Stromal cell of bone marrow (primary cell): ENCODE data around the gene SRSF3.

ENCODE experiments used
- DNase-seq: peaks from one replicate; pipeline ENCODE4 v3.0.0-alpha.2; 2012; ENCODE audit warnings: low read depth

Gene SRSF3

DNA sequence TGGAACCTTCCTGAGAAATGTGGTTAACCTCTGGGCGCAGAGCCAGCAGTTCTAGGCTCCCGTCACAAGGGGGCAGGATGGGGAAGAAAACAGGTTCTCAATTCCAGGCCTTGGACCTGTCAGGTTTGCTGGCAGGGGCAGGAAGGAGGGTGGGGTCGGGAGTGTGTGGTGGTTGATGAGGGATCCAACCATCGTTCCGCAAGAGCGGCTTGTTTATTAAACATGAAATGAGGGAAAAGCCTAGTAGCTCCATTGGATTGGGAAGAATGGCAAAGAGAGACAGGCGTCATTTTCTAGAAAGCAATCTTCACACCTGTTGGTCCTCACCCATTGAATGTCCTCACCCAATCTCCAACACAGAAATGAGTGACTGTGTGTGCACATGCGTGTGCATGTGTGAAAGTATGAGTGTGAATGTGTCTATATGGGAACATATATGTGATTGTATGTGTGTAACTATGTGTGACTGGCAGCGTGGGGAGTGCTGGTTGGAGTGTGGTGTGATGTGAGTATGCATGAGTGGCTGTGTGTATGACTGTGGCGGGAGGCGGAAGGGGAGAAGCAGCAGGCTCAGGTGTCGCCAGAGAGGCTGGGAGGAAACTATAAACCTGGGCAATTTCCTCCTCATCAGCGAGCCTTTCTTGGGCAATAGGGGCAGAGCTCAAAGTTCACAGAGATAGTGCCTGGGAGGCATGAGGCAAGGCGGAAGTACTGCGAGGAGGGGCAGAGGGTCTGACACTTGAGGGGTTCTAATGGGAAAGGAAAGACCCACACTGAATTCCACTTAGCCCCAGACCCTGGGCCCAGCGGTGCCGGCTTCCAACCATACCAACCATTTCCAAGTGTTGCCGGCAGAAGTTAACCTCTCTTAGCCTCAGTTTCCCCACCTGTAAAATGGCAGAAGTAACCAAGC, 29.6 kb downstream of the SRSF3 start:
- DNase-seq: peak; percentile 71

DNA sequence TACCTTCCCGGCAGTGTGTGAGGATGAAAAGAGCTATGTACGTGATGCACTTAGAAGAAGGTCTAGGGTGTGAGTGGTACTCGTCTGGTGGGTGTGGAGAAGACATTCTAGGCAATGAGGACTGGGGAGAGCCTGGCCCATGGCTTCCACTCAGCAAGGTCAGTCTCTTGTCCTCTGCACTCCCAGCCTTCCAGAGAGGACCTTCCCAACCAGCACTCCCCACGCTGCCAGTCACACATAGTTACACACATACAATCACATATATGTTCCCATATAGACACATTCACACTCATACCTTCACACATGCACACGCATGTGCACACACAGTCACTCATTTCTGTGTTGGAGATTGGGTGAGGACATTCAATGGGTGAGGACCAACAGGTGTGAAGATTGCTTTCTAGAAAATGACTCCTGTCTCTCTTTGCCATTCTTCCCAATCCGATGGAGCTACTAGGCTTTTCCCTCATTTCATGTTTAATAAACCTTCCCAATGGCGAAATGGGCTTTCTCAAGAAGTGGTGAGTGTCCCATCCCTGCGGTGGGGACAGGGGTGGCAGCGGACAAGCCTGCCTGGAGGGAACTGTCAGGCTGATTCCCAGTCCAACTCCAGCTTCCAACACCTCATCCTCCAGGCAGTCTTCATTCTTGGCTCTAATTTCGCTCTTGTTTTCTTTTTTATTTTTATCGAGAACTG, 30.4 kb downstream of the SRSF3 start:
- DNase-seq: no peak

DNA sequence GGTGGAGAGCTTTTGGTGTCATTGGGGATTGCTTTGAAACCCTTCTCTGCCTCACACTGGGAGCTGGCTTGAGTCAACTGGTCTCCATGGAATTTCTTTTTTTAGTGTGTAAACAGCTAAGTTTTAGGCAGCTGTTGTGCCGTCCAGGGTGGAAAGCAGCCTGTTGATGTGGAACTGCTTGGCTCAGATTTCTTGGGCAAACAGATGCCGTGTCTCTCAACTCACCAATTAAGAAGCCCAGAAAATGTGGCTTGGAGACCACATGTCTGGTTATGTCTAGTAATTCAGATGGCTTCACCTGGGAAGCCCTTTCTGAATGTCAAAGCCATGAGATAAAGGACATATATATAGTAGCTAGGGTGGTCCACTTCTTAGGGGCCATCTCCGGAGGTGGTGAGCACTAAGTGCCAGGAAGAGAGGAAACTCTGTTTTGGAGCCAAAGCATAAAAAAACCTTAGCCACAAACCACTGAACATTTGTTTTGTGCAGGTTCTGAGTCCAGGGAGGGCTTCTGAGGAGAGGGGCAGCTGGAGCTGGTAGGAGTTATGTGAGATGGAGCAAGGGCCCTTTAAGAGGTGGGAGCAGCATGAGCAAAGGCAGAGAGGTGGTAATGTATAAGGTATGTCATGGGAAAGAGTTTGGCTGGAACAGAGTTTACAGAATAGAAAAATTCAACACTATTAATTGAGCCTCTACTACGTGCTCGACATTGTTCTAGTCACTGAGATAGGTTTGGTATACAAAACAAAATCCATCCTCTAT, 31.2 kb downstream of the SRSF3 start:
- DNase-seq: peak; percentile 74

DNA sequence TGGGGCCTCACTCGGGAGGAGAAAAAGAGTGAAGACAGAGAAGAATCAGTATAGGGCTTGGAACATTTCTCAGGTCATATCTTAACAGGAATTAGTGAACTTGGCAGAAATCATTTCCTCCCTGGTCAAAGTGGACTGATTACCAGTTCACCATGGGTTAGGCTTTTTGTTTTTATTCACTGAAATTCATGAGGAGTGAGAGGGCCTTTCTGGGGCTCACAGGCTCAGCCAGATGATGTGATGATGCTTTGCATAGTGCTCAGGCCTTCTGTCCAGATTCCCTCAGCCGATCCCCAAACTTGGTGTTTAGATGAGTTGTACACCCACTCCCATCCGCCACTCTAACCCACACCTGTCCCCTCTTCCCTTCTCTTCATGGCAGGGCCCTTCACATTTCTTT, 32.5 kb downstream of the SRSF3 start:
- DNase-seq: no peak

DNA sequence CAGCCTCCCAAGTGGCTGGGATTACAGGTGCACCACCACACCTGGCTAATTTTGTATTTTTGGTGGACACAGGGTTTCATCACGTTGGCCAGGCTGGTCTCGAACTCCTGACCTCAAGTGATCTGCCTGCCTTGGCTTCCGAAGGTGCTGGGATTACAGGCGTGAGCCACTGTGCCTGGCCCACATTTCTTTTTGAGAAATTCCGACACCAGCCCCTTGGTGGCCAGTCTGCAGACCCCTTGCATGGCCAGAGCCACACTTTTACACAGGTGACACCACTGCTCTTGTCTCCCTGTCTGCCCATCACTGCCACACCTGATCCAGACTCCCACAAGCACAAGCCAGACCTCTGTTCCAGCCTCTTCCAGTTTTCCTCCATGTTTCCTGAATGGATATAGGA, 33.0 kb downstream of the SRSF3 start:
- no peak for DNase-seq

DNA sequence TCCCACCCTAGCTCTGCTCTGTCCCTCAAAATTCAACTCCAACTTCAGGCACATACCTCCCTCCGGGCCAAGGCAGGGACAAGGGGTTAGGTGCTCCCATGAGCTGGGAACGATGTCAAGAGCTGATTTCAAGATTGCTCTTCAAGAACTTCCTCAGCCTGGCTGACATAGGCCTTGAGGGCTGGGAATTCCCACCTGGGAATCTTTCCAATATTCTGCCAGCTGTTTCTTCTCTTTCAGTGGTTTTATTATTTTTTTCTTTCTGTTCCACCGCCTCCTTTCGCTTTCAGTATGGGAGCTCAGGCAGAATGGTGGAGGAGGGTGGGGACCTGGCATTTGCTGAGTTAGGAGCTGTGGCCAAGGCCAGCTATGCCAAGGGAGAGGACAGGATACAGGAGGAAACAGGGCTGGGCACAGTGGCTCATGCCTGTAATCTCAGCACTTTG, 33.7 kb downstream of the SRSF3 start:
- peak; percentile 62 for DNase-seq

DNA sequence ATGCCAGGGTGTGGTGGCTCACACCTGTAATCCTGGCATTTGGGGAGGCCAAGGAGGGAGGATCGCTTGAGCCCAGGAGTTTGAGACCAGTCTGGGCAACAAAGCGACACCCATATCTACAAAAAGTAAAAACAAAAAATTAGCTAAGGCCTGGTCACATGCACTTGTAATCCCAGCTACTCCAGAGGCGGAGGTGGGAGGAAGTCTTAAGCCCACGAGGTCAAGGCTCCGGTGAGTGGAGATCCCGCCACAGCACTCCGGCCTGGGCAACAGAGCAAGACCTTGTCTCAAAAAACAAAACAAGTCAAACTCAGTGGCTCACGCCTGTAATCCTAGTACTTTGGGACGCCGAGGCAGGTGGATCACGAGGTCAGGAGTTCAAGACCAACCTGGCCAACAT, 35.6 kb downstream of the SRSF3 start:
- no peak for DNase-seq

DNA sequence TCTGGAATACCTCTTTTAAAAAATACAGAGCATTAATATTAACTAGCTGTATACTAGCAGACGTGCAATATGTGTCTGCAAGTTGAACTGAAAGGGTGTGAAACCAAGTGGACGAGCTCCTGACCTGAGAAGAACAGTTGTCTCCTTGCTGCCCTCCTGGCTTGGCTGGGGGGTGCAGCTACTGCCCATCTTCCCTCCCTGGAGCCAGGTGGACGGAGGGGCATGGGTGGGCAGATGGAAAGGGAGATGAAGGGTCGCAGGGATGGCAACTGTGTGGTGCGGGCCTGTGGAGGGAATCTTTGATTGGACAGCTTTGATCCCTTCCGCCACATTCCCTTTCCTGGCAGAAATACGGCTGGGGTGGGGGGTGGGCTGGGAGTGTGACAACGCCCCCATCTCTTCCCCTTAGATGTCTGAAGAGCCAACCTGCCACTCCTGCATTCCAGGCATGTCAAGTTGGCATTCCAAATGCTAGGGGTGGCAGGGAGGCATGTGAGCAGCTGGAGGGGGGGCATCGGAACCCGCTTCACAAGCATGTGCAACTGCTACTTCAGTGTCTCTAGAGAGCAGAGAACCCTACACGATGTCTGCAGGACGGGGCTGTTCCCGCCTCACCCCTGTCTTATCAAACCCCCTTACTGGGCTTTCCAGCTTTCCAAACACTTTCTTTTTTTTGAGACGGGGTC, 37.3 kb downstream of the SRSF3 start:
- DNase-seq: no peak

DNA sequence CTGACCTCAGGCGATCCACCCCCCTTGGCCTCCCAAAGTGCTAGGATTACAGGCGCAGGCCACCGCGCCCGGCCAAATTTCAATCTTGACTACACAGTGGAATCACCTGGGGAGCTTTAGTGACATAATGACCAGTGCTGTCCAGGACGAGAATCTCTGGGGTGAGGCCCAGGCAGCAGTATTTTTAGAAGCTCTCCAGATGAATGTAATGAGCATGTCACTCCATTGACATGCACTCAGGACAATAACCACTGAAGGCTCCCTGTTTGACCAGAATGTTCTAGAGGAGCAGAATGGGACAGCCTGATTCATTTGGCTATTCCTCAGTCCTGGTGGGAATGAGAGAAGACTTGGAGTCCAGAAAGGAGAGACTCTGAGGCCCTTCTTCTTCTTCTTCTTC, 39.2 kb downstream of the SRSF3 start:
- no peak for DNase-seq

DNA sequence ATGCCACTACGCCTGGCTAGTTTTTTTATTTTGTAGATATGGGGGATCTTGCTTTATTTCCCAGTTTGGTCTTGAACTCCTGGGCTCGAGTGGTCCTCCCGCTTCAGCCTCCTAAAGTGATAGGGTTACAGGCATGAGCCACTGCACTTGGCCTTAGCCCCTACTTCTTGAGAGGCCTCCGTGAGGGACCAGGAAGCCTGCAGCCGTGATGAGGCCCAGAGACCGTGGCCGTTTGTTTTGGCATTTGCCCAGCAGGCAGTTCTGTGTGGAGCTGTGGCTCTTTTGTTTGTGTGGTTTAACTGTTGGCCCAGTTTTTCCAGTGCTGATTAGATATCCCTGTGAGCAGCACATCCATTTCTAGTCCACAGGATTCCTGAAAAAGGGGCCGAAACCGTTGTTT, 39.8 kb downstream of the SRSF3 start:
- DNase-seq: peak; percentile 88

DNA sequence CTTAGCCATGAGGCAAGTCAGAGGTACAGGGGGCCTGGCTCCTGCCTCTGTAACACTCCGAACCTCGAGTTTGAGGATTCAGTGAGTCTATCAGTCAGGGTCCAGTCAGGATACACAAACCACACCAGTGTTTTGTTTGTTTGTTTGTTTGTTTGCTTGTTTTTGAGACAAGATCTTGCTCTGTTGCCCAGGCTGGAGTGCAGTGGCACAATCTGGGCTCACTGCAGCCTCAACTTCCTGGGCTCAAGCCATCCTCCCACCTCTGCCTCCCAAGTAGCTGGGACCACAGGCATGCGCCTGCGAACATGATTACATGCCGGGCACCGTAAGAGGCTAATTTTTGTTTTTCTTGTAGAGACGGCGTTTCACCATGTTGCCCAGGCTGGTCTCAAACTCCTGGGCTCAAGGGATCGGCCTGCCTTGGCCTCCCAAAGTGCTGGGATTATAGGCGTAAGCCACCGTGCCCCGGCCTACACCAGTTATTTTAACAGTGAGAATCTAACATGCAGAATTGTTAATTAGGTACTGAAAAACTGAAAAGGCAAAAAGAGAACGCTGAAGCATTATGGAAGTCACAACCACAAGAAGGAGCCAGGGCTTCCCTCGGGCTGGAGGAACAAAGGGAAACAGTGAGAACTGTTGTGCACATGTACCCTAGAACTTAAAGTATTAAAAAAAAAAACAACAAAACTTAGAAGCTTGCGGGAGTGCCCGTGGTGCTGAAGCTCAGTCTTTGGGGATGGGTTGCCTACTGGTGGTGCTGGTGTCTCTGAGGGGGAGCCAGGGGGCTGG, 40.4 kb downstream of the SRSF3 start:
- no peak for DNase-seq

DNA sequence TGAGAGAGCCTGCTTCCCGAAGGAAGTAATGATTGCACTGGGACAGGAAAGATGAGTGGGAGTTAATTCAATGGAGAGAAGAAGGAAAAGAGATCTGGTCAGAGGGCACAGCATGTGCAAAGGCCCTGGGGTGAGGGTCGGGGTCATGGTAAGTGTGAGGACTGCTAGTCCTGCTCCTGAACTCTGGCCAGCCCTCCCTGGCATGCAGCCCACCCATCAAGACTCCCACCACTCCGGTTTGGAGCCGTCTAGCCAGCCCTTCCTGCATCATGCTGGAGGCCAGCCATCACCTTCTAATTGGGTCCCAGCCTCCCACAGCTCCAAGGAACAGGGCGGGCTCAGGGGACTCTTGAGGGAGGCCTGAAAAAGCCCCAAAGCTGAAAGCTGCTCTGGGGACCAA, 42.1 kb downstream of the SRSF3 start:
- no peak for DNase-seq

DNA sequence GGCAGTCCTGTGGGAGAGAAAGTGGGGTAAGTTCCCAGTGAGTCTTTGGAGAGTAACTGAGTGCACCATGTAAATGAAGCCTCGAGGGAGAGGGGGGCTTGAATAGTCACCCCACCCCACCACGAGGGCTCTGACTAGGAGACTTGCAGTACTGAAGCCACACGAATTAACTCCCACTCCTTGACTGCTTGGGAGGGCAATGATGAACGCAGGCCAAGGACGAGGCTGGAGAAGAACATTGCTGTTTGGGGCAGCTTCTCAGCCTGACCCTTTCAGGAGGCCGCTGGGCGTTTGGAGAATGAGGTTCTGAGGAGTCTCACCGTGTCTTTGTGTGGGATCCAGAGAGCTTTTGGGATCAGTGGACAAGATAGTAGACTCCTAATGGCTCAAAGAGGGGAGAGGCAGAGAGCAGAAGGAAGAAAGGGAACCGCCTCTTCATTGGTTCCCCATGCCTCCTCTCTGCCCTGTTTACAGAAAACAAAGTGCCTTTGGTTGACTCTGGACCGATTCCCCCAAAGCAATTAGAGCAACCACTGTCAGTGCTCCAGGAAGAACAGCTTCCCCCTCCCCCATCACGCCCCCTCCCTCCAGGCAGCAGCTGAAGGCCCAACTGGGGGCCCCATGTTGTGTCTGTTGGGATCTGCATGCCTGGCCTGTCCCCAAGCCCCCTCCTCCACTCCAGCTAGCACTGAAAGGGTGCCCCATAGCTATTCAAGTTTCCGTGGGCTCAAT, 42.7 kb downstream of the SRSF3 start:
- DNase-seq: no peak

DNA sequence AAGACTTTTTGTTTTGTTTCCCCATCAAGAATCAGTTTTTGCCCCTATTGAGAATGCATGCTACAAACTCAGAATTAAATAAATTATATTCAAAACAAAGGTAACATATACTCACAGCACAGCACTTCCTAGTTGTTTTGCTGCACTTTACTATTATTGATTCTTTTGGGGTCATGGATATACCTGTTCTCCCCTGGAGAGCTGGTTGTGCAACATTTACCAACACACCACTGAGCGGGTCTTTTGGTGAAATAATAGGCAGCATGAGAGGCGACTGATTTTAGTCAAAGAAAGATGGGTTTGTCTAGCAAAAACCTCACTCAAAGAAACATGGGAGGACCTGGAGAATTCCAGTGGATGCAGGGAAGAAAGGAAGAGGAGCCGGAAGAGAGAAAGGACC, 44.4 kb downstream of the SRSF3 start:
- no peak for DNase-seq

DNA sequence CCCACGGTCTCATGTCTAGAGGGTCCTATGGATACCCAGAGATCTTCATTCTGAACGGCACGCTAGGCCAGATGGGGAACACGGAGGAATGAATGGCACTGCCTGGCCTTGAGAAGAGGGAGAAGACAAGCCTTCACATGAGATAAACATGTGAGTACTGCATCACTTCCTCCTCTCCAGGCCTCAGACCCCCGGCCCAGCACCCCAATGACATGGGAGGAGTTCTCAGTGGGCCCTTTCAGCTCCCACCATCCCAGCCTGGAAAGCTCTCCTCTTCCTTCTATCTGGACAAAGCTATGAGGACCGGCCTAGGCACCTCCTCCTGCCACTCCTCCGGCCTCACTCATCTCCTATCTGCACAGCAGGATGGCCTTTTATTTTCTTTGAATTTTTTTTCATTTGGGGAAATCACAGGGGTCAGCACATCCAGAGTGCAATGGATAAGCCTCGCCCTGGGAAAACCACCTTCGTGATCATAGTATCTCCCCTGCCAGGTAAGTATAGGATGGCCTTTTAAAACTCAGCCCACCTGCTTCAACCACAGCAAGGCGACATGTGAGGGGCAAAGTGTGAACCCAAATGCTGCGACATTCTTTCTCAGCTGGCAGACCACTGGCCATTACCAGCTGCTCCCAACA, 45.1 kb downstream of the SRSF3 start:
- DNase-seq: no peak

DNA sequence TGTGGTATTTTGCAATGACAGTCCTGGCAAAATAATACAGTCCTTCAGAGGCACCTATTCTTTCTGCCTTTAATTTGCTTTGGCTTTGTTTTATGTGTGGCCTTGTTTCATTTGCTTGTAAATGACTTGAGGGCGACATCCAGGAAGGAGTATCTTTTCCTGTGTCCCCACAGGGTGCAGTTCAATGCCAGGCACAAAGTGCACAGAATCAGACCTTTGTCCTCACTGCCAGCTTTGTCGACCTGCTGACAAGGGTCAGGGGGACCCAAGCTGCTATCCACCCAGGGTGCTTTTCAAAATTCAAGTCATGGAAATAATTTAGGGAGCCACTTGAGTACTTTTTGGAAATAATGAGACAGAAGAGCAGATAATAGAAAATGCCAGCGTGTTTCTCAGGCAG, 47.4 kb downstream of the SRSF3 start:
- DNase-seq: no peak

DNA sequence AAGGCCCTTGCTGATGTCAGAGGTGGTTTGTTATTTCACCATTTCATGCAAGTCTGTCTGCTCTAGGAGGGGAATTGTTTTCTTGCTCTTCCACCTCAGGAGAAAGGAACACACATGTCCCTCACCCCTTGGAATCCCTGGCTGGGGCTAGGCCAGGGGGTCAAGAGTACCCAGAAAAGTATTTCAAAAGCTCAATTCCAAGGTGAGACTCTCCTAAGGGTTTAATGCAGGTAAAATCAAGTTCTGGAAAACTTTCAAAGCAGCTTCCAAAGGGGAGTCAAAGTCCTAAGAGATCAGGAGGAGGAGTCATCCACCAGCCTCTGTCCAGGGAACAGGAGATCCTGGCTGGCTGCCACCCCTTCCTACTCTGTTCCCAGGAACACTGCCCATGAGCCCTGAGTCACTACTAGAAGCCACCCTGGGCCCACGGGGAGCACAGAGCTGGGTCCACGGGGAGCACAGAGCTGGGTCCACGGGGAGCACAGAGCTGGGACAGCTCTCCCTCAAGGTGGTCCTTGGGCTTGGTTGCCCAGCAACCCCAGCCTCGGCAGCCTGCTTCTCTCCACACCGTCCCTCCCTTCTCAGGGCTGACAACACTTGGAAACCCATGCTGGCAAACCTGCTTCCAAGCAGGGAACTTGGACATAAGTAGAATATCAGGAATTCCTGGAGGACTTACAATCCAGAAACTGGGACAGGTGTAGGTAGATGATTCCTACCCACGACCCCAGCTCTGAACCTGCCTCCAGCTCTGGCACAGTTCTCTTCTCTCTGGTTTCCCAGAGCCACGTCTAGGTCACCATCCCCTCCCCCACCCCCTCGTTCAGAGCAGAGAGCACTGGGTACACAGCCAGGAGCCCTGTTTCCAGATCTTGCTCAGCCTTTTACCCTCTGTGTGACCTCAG, 49.0 kb downstream of the SRSF3 start:
- peak; percentile 84 for DNase-seq

DNA sequence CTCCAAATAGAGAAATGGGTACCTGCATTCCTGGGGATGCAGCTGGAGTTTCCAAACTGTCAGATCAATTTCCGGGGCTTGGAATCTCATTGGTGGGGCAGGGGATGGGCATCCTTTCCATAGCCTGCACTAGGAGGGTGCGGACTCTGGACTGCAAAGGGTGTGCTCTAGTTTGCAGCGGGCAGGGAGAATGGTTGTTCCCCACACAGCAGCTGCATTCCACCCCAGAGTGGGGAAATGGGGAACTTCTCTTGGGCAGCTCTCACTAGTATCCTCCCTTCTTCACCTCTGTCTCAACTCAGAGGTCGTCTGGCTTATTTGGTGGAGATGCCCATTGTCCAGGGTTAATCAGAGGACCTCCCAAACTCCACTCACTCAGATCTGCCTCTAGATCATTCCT, 49.8 kb downstream of the SRSF3 start:
- DNase-seq: no peak

DNA sequence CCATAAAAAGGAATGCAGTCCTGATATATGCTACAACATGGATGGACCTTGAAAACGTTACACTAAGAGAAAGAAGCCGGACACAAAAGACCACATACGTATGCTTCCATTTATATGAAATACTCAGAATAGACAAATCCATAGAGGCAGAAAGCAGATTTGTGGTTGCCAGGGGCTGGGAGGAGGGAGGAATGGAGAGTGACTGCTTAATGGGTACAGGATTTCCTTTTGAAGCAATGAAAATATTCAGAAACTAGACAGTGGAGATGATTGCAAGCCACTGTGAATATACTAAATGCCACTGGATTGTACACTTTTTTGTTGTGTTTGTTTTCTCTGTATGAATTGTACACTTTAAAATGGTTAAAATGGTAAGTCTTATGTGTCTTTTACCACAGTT, 54.9 kb downstream of the SRSF3 start:
- no peak for DNase-seq
